Activated T-cell treated with anti-CD3 and anti-CD28 coated beads, Interleukin-2, amount 50 U/mL, for 1 hour (primary cell): ENCODE measurements around the gene SERPINH1.

ENCODE experiments used
- DNase-seq: peaks from one replicate; pipeline ENCODE4 v3.0.0-alpha.2; 2020

Gene SERPINH1

DNA sequence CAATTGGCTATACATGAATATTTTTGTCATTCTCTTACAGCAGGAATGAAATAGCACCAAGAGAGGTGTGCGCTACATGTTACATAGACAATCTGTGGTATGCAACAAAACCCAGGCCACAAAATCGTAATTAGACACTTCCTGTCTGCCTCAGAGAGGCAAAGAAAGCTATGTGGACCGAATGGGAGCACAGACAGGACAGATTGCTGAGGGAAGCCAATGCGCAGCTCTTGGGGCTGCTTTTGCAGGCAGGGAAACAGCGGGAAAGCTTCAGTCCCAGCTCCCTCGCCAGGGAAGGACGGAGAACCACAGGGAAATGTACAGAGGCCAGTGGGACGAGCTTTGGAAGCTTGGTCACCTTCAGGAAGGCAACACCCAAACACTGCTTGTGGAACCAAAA lies 40.9 kb downstream of the SERPINH1 start:
- no peak for DNase-seq

- DNase-seq = no peak
Observed at GRCh38 chr11:75603791-75604736, 42.0 kb downstream of the SERPINH1 start.

GRCh38 chr11:75606099-75606498 lies 44.0 kb downstream of the SERPINH1 start:
- no peak for DNase-seq

DNA sequence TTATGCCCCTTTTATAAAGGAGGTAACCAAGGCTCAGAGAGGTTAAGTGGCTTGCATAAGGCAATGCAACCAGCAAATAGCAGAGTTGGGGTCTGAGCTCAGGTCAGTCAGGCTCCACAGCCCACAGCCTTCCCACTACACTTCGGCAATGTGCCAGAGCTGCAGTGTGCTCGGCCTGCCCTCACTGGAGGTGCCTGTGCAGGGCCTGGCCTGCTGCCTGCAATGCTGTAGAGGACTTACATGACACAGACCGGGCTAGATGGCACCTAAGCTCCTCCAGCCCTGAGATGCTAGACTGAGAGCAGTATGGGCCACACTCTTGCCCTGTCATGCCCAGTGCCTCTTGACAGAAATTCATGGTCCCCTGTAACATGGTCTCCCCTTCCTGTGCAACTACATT lies 49.8 kb downstream of the SERPINH1 start:
- no peak for DNase-seq

- no peak for DNase-seq
Observed at GRCh38 chr11:75615751-75616150, 53.7 kb downstream of the SERPINH1 start.

DNA sequence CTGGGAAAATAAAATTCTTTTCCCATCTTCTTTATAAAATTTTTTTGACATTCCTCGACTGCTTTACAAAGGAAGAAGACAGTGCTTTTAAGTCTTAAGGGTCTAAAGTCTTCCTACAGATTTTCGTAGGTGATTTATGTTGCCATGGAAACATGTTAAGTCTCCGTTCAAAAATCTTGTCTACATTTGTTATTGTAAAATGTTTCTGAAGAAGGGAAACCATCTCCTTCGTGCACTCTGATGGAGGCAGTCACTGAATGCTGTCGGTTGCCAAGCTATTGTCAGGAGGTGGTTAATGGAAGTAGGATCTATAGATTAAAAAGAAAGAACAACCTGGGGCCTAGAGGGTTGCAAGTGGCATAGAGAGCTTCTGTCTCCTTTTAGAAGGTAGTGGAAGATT lies 54.2 kb downstream of the SERPINH1 start:
- DNase-seq = no peak
